Activated CD8-positive, alpha-beta memory T cell treated with anti-CD3 and anti-CD28 coated beads for 1 hour (primary cell): ENCODE results near the gene GPR132.
"Not testable (repeated sequence)": the region's sequence is repeated elsewhere in the genome, so short reads cannot be mapped to it uniquely, and the experiment has no call there.

Experiments
- DNase-seq, 2 donors: peaks; one replicate each; pipeline ENCODE4 v3.0.0-alpha.2; 2020; ENCODE audit warnings: low read depth in 1 of 2; ENCODE audit errors: extremely low read depth in 1 of 2

The GPR132 gene

DNA sequence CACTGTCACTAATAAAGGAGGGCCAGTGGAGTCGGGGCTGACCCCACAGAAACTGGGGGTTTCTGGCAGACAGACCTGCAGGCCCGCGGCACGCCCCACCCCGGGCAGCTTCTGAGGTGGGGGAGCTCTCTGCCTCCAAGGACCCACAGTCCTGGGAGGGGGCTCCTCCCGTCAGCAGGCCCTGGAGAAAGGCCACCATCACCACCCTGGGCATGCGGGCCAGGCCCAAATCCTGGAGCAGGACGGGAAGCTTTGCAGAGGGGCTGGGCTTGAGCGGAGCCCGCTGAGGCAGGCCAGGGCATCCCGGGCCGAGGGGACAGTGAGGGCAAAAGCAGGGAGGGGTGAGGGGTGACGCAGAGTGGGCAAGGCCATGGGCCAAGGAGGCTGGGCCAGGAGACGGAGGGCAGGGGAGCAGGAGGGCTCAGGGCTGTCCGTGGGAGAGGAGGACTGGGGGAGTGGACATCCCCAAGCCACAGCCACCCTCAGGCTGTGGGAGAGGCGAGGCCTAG lies 11.1 kb upstream of the GPR132 start:
- DNase-seq = no peak

GRCh38 chr14:105075379-105076295 lies 10.4 kb upstream of the GPR132 start:
- no peak for DNase-seq

GRCh38 chr14:105074601-105075053 lies 9.4 kb upstream of the GPR132 start:
- no peak for DNase-seq

DNA sequence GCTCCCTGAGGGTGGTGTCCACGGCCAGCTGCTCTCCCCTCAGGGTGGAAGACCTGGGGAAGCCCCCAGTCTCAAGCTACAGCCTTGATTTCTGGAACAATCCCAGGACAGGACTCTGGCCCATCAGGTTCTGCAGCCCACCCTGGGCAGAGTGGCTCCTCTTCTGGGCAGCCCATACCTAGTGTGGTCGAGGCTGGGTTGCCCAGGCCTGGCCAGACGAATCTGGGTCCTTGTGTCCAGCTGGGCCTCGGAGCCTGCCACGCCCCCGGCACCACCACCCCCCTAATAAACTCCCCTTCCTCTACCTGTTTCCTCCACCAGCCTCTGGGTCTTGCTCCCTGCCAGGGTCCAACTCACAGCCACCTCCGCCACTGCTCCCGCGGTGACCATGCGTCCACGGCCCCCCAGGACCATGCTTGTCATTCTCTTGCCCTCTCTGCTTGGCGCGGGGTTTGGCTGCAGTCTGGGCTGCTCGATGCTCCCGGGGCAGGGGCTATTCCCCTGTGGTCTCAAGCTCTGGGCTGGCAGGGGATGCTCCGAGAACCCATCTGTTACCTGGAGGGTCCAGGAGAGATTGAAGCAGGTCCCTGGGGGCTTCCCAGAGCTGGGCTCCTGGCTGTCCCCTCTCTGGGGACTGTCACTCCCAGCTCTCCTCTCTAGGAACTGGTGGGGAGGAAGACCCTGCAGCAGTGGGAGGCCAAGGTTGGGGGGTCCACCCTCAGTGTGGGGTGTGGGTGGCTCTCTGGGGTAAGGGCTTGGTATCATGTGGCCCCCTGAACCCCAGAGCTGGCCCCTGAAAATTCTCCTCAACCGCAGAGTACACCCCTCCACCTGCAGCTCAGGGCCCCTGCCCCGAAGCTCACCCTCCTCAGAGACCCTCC lies 8.7 kb upstream of the GPR132 start:
- no peak for DNase-seq

GRCh38 chr14:105072892-105073719 lies 7.9 kb upstream of the GPR132 start:
- no peak for DNase-seq

DNA sequence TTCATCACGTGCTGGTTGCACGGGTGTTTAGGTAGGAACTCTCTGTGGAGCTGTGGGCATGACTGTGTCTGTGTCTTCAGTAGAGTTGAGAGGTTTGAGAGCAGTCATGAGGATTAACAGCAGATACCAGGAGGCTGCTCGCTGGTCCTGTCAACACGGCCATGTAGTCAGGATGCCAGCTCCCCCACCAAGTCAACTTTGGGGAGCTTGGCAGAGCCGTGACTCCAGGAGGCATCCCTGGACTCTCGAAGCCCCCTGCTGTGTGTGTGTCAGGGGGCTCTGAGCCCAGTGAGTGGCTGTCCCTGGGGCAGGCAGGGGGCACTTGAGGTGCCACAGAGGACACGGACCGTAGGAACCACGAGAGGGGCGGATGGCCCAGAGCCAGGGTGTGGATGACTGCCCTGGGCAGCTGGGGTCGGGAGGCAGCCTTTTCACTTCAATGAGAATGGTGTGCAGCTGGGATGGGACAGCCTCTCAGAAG lies 7.2 kb upstream of the GPR132 start:
- DNase-seq = no peak

DNA sequence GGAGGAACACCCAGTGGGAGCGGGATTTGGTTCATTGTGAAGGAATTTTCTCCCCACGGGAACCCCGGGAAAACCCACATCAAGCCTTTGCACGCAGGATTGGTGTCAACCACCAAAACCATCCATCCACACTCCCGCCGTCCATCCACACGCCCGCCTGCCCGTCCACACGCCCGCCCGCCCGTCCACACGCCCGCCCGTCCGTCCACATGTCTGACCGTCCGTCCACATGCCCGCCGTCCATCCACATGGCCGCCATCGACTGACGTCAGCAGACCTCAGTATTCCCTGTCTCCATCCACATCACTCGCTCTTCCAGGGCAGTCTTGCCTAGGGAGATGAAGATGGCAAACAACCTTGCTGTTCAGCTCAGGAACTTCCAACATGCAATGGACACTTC lies 6.7 kb upstream of the GPR132 start:
- DNase-seq = no peak

- no peak for DNase-seq
Observed at GRCh38 chr14:105071326-105071725, 6.1 kb upstream of the GPR132 start.

- DNase-seq = no peak
Observed at GRCh38 chr14:105070760-105071137, 5.5 kb upstream of the GPR132 start.

GRCh38 chr14:105069871-105070759 lies 4.9 kb upstream of the GPR132 start:
- DNase-seq = no peak

GRCh38 chr14:105069522-105069870 lies 4.3 kb upstream of the GPR132 start:
- no peak for DNase-seq

DNA sequence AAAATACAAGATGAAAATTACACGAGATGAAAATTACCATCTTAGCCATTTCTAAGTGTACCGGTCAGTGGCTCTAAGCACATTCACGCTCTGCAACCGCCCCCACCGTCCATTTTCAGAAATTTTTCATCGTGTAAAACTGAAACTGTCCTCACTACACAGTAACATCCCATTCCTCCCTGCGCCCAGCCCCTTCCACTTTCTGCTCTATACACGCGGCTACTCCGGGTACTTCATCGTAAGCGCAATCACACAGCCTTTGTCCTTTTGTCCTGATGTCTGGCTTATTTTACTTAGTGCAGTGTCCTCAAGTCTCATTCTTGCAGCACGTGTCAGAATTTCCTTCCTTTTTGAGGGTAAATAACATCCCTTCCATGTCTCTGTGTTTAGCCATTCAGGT lies 3.6 kb upstream of the GPR132 start:
- no peak for DNase-seq

DNA sequence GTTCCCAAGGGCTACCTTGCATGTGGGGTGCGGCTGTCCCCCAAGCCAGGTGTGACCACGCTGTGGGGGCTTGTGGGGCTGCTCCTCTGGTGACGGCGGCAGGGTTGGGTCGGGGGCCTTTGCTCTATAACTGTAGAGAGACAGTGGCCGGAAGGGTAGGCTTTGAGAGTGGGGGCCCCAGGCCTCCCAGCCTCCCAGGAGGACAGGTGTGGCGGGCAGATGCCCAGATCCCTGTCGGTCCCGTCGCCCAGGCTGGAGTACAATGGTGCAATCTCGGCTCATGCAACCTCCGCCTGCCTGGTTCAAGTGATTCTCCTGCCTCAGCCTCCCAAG lies 2.7 kb upstream of the GPR132 start:
- no peak for DNase-seq

GRCh38 chr14:105067140-105067968 lies 2.1 kb upstream of the GPR132 start:
- no peak for DNase-seq

DNA sequence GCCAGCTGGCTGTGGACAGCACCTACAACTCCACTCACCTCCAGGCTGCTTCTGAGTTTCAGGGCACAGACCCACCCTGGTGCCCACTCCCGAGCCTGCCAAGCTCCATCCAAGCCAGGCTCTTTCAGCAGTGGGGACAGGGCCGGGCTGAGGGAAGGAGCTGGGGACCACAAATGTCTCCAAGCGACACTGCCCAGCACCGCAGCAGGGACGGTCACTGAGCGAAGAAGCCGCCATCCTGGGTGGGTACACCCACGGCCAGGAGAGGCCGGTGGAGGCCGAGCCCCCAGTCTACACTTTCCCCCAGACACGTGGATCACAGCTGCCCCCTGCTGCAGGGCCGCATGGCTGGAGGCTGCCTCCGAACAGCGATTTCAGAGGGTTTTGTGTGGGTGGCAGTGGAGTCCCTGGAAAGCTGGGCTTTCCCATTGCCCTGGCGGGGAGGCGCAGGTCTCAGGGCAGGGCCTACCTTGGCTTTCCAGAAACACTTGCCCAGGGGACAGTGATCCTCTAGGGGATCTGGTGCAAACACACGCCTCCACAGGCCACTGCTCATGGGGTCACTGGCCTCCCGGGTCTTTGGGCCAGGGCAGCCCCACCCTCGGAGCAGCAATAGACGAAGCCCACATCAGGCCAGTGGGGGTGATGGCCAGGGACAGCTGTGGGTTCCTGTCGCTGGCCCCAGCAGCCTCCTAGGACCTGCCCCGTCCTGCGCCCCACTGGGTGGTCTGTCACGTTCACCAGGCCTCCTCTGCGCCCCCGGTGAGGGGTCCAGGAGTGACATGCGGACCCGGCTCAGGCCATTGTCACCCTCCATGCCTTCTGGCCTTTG lies 1.2 kb upstream of the GPR132 start:
- DNase-seq = no peak

DNA sequence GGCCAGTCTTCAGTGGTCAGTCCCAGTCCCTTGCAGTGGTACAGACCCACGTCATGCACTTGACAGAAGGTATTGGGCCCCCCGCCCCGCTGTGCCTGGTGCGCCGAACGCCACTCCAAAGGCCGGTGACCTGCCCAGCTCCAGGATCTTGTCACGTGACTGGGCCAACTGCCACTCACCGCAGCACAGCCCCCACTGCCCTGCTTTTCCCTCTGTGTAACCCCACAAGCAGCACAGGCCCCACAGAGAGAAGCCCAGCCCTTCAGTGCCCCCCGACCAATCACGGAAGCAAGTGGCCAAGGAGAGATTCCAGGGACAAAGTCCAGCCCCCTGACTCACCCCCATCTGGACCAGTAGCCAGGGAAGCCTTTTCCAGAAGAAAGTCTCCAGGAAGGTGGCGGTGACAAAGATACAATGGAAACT lies 498 bp downstream of the GPR132 start:
- no peak for DNase-seq

- DNase-seq = no peak
Observed at GRCh38 chr14:105064001-105064400, 1.2 kb downstream of the GPR132 start.

DNA sequence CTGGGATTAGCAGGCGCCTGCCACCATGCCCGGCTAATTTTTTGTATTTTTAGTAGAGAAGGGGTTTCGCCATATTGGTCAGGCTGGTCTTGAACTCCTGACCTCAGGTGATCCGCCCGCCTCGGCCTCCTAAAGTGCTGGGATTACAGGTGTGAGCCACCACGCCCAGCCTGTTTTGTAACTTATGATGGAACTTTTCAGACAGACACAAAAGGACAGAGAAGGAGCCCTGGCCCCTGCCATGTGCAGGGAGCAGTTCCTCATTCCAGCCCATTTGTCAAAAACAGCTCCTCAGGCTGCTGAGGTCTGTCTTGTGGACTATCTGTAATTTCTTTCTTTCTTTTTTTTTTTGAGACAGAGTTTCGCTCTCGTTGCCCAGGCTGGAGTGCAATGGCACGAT lies 1.7 kb downstream of the GPR132 start:
- DNase-seq = not testable (repeated sequence)
